Bladder microvascular endothelial cell (primary cell): Measurements from ENCODE around the gene ZNF239. TPM values are rescaled to one million over a fixed set of nuclear protein-coding genes. Genes with fewer than 3 reads are reported as not detected.

Source experiments
- total RNA-seq: library from RNA; depleted of rRNA; stranded (reverse); fragments of >200 nt; gene quantifications from 2 replicates; pipeline ENCODE4 v1.2.3, GENCODE V29; 2014

ZNF239 gene
- 0.49 and 0.94 TPM in 2 replicates for total RNA-seq

GRCh38 chr10:43574001-43574892 is at the start of gene ZNF239:
TSS of gene ZNF239 (minus strand) at chr10:43574616. CDS start at chr10:43558079, 16,537 bp downstream.

GRCh38 chr10:43606323-43607198 is 32.1 kb upstream of the ZNF239 start, which contains the start of gene ZNF485:
TSS of gene ZNF485 (plus strand) at chr10:43606438. CDS start at chr10:43607051, 613 bp downstream.

Other genes starting within 250 kb of the ZNF239 start
- not detected in 2 replicates for gene FXYD4, start 203.0 kb downstream of the ZNF239 start, total RNA-seq
- 226 and 312 TPM in 2 replicates for gene HNRNPF, start 165.4 kb downstream of the ZNF239 start, total RNA-seq
- gene ZNF487, start 137.5 kb downstream of the ZNF239 start, total RNA-seq, result 2.1 and 2.5 TPM in 2 replicates
- gene ZNF485, start 31.8 kb upstream of the ZNF239 start, total RNA-seq, result 0.49 and 1.4 TPM in 2 replicates
- gene ZNF32, start 74.3 kb upstream of the ZNF239 start, total RNA-seq, result 13.1 and 20.8 TPM in 2 replicates